ENCODE measurements around the gene CDC37L1. TPM values are rescaled to one million over a fixed set of nuclear protein-coding genes. Genes with fewer than 3 reads are reported as not detected.

CDC37L1 gene
- total and polyA plus RNA-seq, 9 of the 15 experiments (the other 6 are each of a cell fraction or from before 2014, with no cell fraction given): 1.5 to 7.9 (median 6.0) TPM

DNA sequence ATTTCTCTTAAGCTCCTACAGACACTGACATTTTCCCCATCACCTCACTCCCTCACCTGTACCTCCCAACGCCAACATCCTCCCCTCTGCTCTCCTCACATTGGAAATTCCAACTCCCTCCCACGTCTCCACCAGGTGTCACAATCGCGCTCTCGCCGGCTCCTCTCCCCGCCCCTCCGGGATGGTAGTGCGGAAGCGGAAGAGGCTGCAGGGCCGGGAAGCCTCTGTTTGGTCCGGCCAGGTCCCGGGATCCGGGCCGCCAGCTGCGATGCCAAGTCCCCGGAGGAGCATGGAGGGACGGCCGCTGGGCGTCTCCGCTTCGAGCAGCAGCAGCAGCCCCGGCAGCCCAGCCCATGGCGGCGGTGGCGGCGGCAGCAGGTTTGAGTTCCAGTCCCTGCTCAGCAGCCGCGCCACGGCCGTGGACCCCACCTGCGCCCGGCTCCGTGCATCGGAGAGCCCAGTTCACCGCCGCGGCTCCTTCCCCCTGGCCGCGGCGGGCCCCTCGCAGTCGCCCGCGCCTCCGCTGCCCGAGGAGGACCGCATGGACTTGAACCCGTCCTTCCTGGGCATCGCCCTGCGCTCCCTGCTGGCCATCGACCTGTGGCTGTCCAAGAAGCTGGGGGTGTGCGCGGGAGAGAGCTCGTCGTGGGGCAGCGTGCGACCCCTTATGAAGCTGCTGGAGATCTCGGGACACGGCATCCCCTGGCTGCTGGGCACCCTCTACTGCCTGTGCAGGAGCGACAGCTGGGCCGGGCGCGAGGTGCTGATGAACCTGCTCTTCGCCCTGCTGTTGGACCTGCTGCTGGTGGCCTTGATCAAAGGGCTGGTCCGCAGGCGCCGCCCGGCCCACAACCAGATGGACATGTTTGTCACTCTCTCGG lies 17.0 kb upstream of the CDC37L1 start, which contains the start of gene PLPP6 (continued):
- TF ChIP-seq NFE2L1 (tag; IDR thresholded peaks at IDR 0.05; ENCODE audit: borderline replicate concordance, low read depth) (no peak), ZFX (CRISPR knock-in tag; IDR thresholded peaks at IDR 0.05) (peak; percentile 76), MEIS2 (IDR thresholded peaks at IDR 0.05; ENCODE audit: partially characterized antibody) (no peak), ZSCAN32 (CRISPR knock-in tag; IDR thresholded peaks at IDR 0.05) (no peak), CHD1 (IDR thresholded peaks at IDR 0.05; ENCODE audit: low read length) (no peak), MEF2A (IDR thresholded peaks at IDR 0.05; ENCODE audit: control insufficient read depth, low read depth, low read length) (no peak), CBX3 (IDR thresholded peaks at IDR 0.05; ENCODE audit: borderline replicate concordance in 1 of 2, low read length in 2 of 2) (no peak), LEF1 (IDR thresholded peaks at IDR 0.05) (no peak), ELK1 (CRISPR knock-in tag; IDR thresholded peaks at IDR 0.05) (no peak), MED1 (CRISPR knock-in tag; IDR thresholded peaks at IDR 0.05; ENCODE audit: borderline replicate concordance) (no peak), CEBPG (CRISPR knock-in tag; IDR thresholded peaks at IDR 0.05) (peak; percentile 46; the same call in 1 of the 2 replicates), CEBPG (tag; conservative IDR thresholded peaks at IDR 0.05 in 1 of 2, IDR thresholded peaks at IDR 0.05 in 1 of 2) (no peak), HNRNPL (IDR thresholded peaks at IDR 0.05; ENCODE audit: low read depth, low read length) (0 out of 2 replicates have a peak, but pooled peaks have one; percentile 51), NR2C2 (CRISPR knock-in tag; IDR thresholded peaks at IDR 0.05) (no peak), NR2C2 (tag; IDR thresholded peaks at IDR 0.05) (peak; percentile 29; the same call in 1 of the 2 replicates), BRF2 (IDR thresholded peaks at IDR 0.05; ENCODE audit: borderline replicate concordance, insufficient read depth, insufficient read length) (no peak)
- TF ChIP-seq, protein P1, sequence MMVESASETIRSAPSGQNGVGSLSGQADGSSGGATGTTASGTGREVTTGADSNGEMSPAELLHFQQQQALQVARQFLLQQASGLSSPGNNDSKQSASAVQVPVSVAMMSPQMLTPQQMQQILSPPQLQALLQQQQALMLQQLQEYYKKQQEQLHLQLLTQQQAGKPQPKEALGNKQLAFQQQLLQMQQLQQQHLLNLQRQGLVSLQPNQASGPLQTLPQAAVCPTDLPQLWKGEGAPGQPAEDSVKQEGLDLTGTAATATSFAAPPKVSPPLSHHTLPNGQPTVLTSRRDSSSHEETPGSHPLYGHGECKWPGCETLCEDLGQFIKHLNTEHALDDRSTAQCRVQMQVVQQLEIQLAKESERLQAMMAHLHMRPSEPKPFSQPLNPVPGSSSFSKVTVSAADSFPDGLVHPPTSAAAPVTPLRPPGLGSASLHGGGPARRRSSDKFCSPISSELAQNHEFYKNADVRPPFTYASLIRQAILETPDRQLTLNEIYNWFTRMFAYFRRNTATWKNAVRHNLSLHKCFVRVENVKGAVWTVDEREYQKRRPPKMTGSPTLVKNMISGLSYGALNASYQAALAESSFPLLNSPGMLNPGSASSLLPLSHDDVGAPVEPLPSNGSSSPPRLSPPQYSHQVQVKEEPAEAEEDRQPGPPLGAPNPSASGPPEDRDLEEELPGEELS (CRISPR knock-in tag; IDR thresholded peaks at IDR 0.05; ENCODE audit: borderline replicate concordance): no peak
- TF ChIP-seq, protein P2, sequence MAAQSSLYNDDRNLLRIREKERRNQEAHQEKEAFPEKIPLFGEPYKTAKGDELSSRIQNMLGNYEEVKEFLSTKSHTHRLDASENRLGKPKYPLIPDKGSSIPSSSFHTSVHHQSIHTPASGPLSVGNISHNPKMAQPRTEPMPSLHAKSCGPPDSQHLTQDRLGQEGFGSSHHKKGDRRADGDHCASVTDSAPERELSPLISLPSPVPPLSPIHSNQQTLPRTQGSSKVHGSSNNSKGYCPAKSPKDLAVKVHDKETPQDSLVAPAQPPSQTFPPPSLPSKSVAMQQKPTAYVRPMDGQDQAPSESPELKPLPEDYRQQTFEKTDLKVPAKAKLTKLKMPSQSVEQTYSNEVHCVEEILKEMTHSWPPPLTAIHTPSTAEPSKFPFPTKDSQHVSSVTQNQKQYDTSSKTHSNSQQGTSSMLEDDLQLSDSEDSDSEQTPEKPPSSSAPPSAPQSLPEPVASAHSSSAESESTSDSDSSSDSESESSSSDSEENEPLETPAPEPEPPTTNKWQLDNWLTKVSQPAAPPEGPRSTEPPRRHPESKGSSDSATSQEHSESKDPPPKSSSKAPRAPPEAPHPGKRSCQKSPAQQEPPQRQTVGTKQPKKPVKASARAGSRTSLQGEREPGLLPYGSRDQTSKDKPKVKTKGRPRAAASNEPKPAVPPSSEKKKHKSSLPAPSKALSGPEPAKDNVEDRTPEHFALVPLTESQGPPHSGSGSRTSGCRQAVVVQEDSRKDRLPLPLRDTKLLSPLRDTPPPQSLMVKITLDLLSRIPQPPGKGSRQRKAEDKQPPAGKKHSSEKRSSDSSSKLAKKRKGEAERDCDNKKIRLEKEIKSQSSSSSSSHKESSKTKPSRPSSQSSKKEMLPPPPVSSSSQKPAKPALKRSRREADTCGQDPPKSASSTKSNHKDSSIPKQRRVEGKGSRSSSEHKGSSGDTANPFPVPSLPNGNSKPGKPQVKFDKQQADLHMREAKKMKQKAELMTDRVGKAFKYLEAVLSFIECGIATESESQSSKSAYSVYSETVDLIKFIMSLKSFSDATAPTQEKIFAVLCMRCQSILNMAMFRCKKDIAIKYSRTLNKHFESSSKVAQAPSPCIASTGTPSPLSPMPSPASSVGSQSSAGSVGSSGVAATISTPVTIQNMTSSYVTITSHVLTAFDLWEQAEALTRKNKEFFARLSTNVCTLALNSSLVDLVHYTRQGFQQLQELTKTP (IDR thresholded peaks at IDR 0.05; ENCODE audit: low read depth in 1 of 2, partially characterized antibody in 2 of 2): no peak
